Muscle of leg (tissue), 11 donors: Measurements from ENCODE around the gene OR51D1. TPM values are rescaled to one million over a fixed set of nuclear protein-coding genes. Genes with fewer than 3 reads are reported as not detected.
A peak's percentile ranks its signal among the peaks of the same experiment; 100 is the strongest.

Source experiments
- DNase-seq: peaks from one replicate; pipeline ENCODE4 v3.0.0; 2013
- H3K27ac ChIP-seq: one replicate; pipeline ENCODE4 v1.5.1; 2013; ENCODE audit warnings: mild to moderate bottlenecking, low read length, control low read depth
- H3K27me3 ChIP-seq: one replicate; pipeline ENCODE4 v1.6.1; 2013; ENCODE audit warnings: low read length; ENCODE audit not compliant: control insufficient read depth, insufficient read depth
- H3K36me3 ChIP-seq: one replicate; pipeline ENCODE4 v1.6.1; 2013; ENCODE audit warnings: low read length; ENCODE audit not compliant: control insufficient read depth, insufficient read depth
- H3K4me1 ChIP-seq: one replicate; pipeline ENCODE4 v1.6.1; 2013; ENCODE audit warnings: low read length; ENCODE audit not compliant: control insufficient read depth, insufficient read depth
- H3K4me3 ChIP-seq: one replicate; pipeline ENCODE4 v1.5.1; 2013; ENCODE audit warnings: low read length, control low read depth
- H3K9me3 ChIP-seq: replicated peaks from 2 replicates; pipeline ENCODE4 v1.6.1; 2013; ENCODE audit warnings: low read depth, low read length; ENCODE audit not compliant: control insufficient read depth
- WGBS: methylation state at CpG from one replicate; pipeline ENCODE4 v1.1.5; 2013; ENCODE audit warnings: missing lambda C conversion rate; ENCODE audit not compliant: insufficient coverage; 5-methylcytosine and 5-hydroxymethylcytosine counted together
- polyA plus RNA-seq, 8 donors: library from polyadenylated mRNA; unstranded; fragments of 120-200 nt; gene quantifications; one replicate each; pipeline versions ENCODE4 v1.2.1 to v1.2.3, GENCODE V29; 2013; ENCODE audit warnings: inconsistent platforms in 1 of 8, low replicate concordance in 1 of 8; ENCODE audit not compliant: insufficient read length in 8 of 8, insufficient read depth in 1 of 8
- total RNA-seq: library from RNA; stranded (reverse); fragments of 120-200 nt; gene quantifications from one replicate; pipeline ENCODE4 v1.2.4, GENCODE V29; 2013

The OR51D1 gene
- total and polyA plus RNA-seq, 9 donors = not detected

DNA sequence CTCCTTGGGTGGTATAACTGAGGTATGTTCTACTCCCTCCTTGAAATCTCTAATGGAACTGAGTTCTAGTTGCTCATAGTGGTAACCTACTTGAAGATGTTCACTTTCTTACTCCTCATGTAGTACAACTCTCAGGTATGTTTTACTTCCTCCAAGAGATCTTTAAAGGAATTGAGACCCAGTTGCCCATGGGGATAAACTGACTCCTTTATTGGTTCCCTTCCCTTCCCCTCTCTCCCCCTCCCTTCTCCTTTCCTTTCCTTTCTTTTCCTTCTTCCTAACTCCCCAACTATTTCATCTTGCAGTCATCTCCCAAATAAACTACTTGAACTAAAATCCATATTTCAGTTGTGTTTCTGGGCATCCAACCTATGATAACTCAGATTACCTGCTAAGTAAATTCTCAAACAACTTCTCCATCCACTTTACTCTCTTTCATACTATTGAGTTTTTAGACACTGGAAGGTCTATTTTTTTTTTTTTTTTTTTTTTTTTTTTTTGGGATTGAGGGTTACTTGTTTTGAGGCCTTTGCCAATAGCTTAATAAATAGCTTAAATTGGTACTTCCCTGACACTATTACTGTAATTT is 21.3 kb upstream of the OR51D1 start:
- H3K27me3 ChIP-seq = peaks cover 2% of the 10 kb centered on the region
- no peak overlapping the region for H3K4me3 ChIP-seq
- no peaks in the 10 kb centered on the region for H3K4me1 ChIP-seq
- DNase-seq = no peak
- H3K9me3 ChIP-seq = no peaks in the 10 kb centered on the region
- H3K36me3 ChIP-seq = no peaks in the 10 kb centered on the region
- no peak overlapping the region for H3K27ac ChIP-seq

DNA sequence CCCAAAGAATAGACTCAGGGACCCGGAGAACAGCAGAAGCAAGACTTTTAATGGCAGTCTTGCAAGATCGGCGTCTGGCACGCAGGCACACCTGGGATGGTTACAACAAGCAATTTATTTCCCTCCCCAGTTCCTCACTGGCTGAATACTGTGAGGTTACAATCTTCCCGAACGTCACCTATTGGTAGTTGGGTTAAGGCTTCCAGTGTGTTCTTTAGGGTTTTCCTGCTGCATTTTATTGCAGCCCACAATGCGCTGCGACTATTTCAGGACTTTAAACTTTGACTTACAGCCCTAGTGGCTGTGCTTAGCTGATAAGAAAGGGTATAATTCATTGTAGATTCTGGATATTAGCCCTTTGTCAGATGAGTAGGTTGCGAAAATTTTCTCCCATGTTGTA is 17.8 kb upstream of the OR51D1 start:
- no peaks in the 10 kb centered on the region for H3K27me3 ChIP-seq
- no peaks in the 10 kb centered on the region for H3K36me3 ChIP-seq
- WGBS = 70% methylated on average over 2 of the region's 9 CpGs
- peaks cover 2% of the 10 kb centered on the region for H3K9me3 ChIP-seq
- no peak for DNase-seq
- H3K27ac ChIP-seq = no peak overlapping the region
- no peak overlapping the region for H3K4me3 ChIP-seq
- H3K4me1 ChIP-seq = no peaks in the 10 kb centered on the region

DNA sequence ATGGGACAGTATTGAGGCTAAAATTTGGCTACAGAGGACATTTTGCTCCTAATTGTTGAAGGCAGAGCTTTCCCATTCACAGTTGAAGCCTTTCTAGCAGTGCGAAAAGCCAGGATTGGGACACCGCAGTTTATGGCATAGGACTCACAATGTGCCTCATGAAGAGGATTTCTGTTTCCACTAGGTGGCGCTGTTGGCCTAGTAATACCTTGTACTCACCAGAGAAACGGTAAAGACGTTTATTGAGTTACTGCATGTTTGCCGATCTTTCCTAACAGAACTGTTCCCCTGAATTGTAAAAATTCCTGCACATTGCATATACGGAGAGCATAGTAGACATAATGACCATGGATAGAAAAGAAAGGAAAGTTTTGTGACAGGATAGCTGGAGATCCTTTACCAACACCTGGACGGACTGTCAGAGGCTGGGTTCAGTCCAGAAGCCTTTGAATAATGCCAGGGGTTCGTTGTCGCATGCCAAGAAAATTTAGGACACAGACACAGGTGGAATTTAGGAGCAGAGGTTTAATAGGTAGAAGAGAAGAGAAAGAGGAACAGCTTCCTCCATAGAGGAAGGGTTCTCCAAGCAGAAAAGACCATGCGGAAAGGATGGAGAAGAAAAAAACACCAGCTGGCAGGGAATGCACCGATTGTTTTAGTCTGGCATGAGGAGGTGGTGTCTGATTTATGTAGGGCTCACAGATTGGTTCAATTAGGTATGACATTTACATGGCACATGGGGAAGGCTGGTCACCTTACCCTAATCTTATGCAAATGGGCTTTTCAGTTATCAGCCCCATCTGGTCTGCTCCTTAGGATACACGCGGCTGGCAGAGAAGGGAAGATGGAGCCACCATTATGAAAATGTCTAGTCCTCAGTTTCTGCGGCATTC is 10.8 kb upstream of the OR51D1 start:
- H3K4me3 ChIP-seq = no peak overlapping the region
- H3K27me3 ChIP-seq = no peaks in the 10 kb centered on the region
- H3K27ac ChIP-seq = no peak overlapping the region
- peak; percentile 61 for DNase-seq
- peaks cover 5% of the 10 kb centered on the region for H3K9me3 ChIP-seq
- WGBS = 31% methylated on average over 4 of the region's 15 CpGs
- no peaks in the 10 kb centered on the region for H3K36me3 ChIP-seq
- no peaks in the 10 kb centered on the region for H3K4me1 ChIP-seq

DNA sequence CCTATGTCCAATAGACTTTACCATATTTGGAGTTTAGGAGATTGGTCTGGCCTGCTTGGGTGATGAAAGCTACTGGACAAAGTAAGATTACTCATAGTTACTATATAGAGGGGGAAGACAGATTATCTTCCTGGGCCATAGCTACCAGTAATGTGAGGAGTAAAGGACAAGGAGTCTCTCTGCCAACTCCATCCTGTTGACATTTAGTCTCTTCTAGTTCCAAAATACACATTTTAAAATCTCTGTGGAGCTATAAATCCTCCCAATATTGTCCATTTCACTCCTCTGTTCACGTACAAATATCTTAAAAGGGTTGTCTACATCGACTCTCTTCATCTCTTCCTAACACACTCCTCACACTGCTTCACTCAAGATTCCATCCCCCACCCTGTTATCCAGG is 1.1 kb upstream of the OR51D1 start:
- 59% methylated on average over 2 of the region's 2 CpGs for WGBS
- H3K27ac ChIP-seq = no peak overlapping the region
- H3K27me3 ChIP-seq = no peaks in the 10 kb centered on the region
- H3K9me3 ChIP-seq = no peaks in the 10 kb centered on the region
- no peaks in the 10 kb centered on the region for H3K36me3 ChIP-seq
- no peak for DNase-seq
- H3K4me1 ChIP-seq = peaks cover 5% of the 10 kb centered on the region
- no peak overlapping the region for H3K4me3 ChIP-seq

DNA sequence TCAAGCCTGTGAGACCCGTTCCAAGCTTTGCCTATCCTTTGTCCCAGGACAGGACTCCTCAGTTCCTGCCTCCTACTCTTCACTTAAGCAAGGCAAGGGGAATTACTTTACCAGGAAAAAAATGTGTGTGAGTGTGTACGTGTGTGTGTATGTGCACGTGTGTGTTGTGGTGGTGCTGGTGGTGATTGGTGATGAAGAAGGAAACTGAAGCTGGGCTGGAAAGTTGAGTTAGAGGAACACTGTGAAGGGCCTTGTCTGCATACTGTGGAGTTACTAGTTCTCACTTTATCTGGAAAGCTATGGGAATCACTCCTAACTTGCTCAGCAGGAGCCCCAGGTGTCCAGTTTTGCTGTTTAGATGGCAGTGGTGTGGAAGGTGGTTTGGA is 378 bp downstream of the OR51D1 start:
- Histone ChIP-seq H3K4me1 (peaks cover 5% of the 10 kb centered on the region), H3K4me3 (no peak overlapping the region), H3K27ac (no peak overlapping the region), H3K27me3 (no peaks in the 10 kb centered on the region), H3K36me3 (no peaks in the 10 kb centered on the region), H3K9me3 (no peaks in the 10 kb centered on the region)
- DNase-seq = no peak
- WGBS = 52% methylated on average over 2 of the region's 3 CpGs

DNA sequence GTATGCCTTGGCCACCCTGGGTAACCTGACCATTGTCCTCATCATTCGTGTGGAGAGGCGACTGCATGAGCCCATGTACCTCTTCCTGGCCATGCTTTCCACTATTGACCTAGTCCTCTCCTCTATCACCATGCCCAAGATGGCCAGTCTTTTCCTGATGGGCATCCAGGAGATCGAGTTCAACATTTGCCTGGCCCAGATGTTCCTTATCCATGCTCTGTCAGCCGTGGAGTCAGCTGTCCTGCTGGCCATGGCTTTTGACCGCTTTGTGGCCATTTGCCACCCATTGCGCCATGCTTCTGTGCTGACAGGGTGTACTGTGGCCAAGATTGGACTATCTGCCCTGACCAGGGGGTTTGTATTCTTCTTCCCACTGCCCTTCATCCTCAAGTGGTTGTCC is 2.7 kb downstream of the OR51D1 start:
- Histone ChIP-seq H3K4me1 (peaks cover 5% of the 10 kb centered on the region), H3K9me3 (no peaks in the 10 kb centered on the region), H3K27me3 (no peaks in the 10 kb centered on the region), H3K27ac (no peak overlapping the region), H3K4me3 (no peak overlapping the region), H3K36me3 (no peaks in the 10 kb centered on the region)
- 92% methylated on average over 6 of the region's 6 CpGs for WGBS
- no peak for DNase-seq

DNA sequence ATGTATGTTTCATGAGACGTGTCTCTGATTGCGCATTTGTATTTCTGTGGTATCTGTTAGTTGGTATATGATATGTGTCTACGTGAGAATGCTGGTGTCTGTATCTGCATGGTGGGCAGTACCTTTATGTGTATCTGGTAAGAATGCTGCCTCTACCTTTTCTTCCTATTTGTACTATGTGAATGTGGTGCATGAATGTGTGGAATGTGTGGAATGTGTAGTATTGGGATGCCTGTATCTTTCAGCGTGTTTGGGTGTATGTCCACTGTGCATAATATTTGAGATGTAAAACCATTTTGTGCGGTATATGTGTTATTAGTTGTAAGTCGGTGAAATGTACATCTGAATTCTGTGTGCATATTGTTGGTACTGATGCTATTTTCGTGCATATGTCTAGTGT is 4.2 kb downstream of the OR51D1 start:
- Histone ChIP-seq H3K27me3 (no peaks in the 10 kb centered on the region), H3K4me1 (peaks cover 5% of the 10 kb centered on the region), H3K36me3 (no peaks in the 10 kb centered on the region), H3K9me3 (no peaks in the 10 kb centered on the region), H3K27ac (no peak overlapping the region), H3K4me3 (no peak overlapping the region)
- WGBS = 82% methylated on average over 7 of the region's 7 CpGs
- no peak for DNase-seq

DNA sequence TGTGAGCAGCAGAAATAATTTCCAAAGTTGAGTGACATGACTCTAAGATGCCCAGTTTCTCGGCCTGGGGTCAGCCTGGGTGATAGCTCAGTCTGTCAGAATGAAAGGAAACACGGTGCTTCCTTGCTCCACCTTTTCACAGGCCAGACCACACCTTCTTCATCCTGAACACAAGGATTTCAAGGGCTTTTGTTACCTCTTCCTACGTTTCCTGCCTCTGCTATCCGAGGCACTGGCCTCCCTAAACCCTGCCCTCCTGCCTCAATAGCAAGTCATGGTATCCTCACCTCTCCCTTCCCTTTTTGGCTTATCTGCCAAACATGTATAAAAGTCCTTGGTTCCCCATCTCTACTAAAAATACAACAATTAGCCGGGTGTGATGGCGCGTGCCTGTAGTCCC is 4.8 kb downstream of the OR51D1 start:
- H3K9me3 ChIP-seq = no peaks in the 10 kb centered on the region
- H3K4me1 ChIP-seq = peaks cover 3% of the 10 kb centered on the region
- WGBS = 65% methylated on average over 5 of the region's 7 CpGs

DNA sequence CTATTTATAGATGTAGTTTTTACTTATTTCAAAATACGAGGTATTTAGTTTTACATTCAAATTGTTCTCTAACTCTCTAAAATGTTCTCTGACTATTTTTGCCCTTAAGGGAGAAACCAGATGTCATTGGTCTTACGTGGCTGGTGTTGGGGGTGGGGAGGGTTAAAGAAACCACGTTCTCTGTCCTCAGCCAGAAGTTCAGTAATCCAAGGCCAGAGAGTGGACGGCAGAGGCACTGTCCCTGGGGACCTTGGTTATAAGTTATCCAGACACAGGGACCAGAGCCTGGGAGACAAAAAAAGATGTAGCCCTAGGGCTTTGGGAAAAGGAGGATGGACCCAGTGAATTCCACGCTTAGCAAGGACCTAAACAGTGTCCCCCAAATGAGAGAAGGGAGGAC is 5.8 kb downstream of the OR51D1 start:
- DNase-seq = peak; percentile 61
- H3K4me1 ChIP-seq = peaks cover 7% of the 10 kb centered on the region
- no peaks in the 10 kb centered on the region for H3K27me3 ChIP-seq
- no peaks in the 10 kb centered on the region for H3K36me3 ChIP-seq
- H3K9me3 ChIP-seq = no peaks in the 10 kb centered on the region
- peak overlapping the region; percentile 59 for H3K27ac ChIP-seq
- 4% methylated on average over 2 of the region's 5 CpGs for WGBS
- H3K4me3 ChIP-seq = no peak overlapping the region

More for the DNA sequence above, 4.8 kb downstream of the OR51D1 start:
- no peak for DNase-seq
- no peak overlapping the region for H3K4me3 ChIP-seq
- H3K27me3 ChIP-seq = no peaks in the 10 kb centered on the region
- H3K27ac ChIP-seq = no peak overlapping the region
- H3K36me3 ChIP-seq = no peaks in the 10 kb centered on the region

DNA sequence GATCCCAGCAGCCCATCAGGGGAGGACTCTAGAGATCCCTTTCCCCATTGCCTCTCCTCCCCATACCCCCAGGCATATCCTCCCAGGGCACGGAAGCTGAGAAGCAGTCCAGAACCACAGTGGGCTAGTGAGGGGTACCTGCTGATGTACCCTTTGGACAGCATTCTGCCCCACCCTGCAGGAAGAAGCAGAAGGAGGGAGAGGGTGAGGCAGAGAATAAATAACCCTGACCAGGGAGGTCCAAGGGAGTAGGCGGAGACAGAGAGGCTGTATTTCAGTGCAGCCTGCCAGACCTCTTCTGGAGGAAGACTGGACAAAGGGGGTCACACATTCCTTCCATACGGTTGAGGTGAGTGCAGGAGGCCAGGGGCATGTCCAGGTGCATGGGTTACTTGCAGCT is 6.4 kb downstream of the OR51D1 start, which contains the start of gene OR51E1:
TSS of gene OR51E1 (plus strand) at position 301 of the 400 bp plus-strand sequence. CDS start 8,545 bp downstream, outside the sequence.
- Histone ChIP-seq H3K36me3 (no peaks in the 10 kb centered on the region), H3K27ac (peak within 1 kb of the TSS; percentile 59), H3K27me3 (no peaks in the 10 kb centered on the region), H3K9me3 (no peaks in the 10 kb centered on the region), H3K4me1 (peaks cover 7% of the 10 kb centered on the region), H3K4me3 (no peak within 1 kb of the TSS)
- WGBS = 54% methylated on average over 2 of the region's 3 CpGs
- no peak for DNase-seq
